Activated T-cell treated with anti-CD3 and anti-CD28 coated beads, Interleukin-2, amount 50 U/mL, for 48 hours (primary cell): ENCODE measurements around the gene TMEM138.
A peak's percentile ranks its signal among the peaks of the same experiment; 100 is the strongest.

Experiments
- DNase-seq, 2 experiments: peaks; one replicate each; pipeline ENCODE4 v3.0.0-alpha.2; 2020

Gene TMEM138

GRCh38 chr11:61361741-61362541 lies at the start of gene TMEM138, which contains the start of gene CYB561A3:
Gene TMEM138, plus strand, starts transcription at chr11:61362374. Its CDS starts 2,017 bp downstream, at chr11:61364391.
Gene CYB561A3, minus strand, starts transcription at chr11:61361882. Its CDS starts 5,169 bp downstream, at chr11:61356713.
- DNase-seq: peak; percentile 93 to 95

- DNase-seq: no peak
Measured at GRCh38 chr11:61315260-61315659, 46.9 kb upstream of the TMEM138 start.

- DNase-seq: no peak
Measured at GRCh38 chr11:61325649-61326414, 36.3 kb upstream of the TMEM138 start.

- no peak for DNase-seq
Measured at GRCh38 chr11:61327669-61328071, 34.5 kb upstream of the TMEM138 start.

- no peak for DNase-seq
Measured at GRCh38 chr11:61328351-61328750, 33.8 kb upstream of the TMEM138 start.

GRCh38 chr11:61329871-61330270 lies 32.3 kb upstream of the TMEM138 start:
- DNase-seq: no peak

- no peak for DNase-seq
Measured at GRCh38 chr11:61331651-61332050, 30.5 kb upstream of the TMEM138 start.

- DNase-seq: peak in 1 of 2 experiments; percentile 27
Measured at GRCh38 chr11:61332281-61332796, 29.8 kb upstream of the TMEM138 start.

GRCh38 chr11:61332797-61333549 lies 29.2 kb upstream of the TMEM138 start, which contains the start of the genes DDB1 and TKFC:
Gene DDB1, minus strand, starts transcription at chr11:61333105. Its CDS starts 137 bp downstream, at chr11:61332968.
Gene TKFC, plus strand, starts transcription at chr11:61333228. Its CDS starts 1,501 bp downstream, at chr11:61334729.
- peak; percentile 98 to 99 for DNase-seq

- peak; percentile 26 to 56 for DNase-seq
Measured at GRCh38 chr11:61333550-61334433, 28.4 kb upstream of the TMEM138 start.

GRCh38 chr11:61334434-61335354 lies 27.5 kb upstream of the TMEM138 start:
- peak; percentile 28 to 31 for DNase-seq

GRCh38 chr11:61335355-61335710 lies 26.8 kb upstream of the TMEM138 start:
- no peak for DNase-seq

- DNase-seq: peak; percentile 86 to 91
Measured at GRCh38 chr11:61336171-61336935, 25.8 kb upstream of the TMEM138 start.

GRCh38 chr11:61337706-61338470 lies 24.3 kb upstream of the TMEM138 start:
- DNase-seq: no peak

- no peak for DNase-seq
Measured at GRCh38 chr11:61338783-61339489, 23.2 kb upstream of the TMEM138 start.

- DNase-seq: no peak
Measured at GRCh38 chr11:61339490-61339878, 22.7 kb upstream of the TMEM138 start.

- DNase-seq: no peak
Measured at GRCh38 chr11:61340979-61341378, 21.2 kb upstream of the TMEM138 start.

- no peak for DNase-seq
Measured at GRCh38 chr11:61341706-61342105, 20.5 kb upstream of the TMEM138 start.
